Middle frontal gyrus (tissue), 1 donor: ENCODE measurements around the gene PDE11A.

ENCODE experiments used
- DNase-seq: peaks from one replicate; pipeline ENCODE4 v3.0.0-alpha.2; 2015; ENCODE audit warnings: low spot score; ENCODE audit errors: extremely low spot score

The PDE11A gene

GRCh38 chr2:177694348-177694747 lies 378.2 kb downstream of the PDE11A start:
- no peak for DNase-seq

- no peak for DNase-seq
Observed at GRCh38 chr2:177693658-177694339, 378.8 kb downstream of the PDE11A start.

GRCh38 chr2:177692783-177693269 lies 379.8 kb downstream of the PDE11A start:
- no peak for DNase-seq

GRCh38 chr2:177692042-177692782 lies 380.4 kb downstream of the PDE11A start:
- no peak for DNase-seq

- DNase-seq: no peak
Observed at GRCh38 chr2:177691177-177691576, 381.4 kb downstream of the PDE11A start.

GRCh38 chr2:177689623-177690022 lies 383.0 kb downstream of the PDE11A start:
- DNase-seq: no peak

GRCh38 chr2:177688844-177689243 lies 383.7 kb downstream of the PDE11A start:
- DNase-seq: no peak

- no peak for DNase-seq
Observed at GRCh38 chr2:177683661-177684069, 388.9 kb downstream of the PDE11A start.

- DNase-seq: no peak
Observed at GRCh38 chr2:177682836-177683660, 389.5 kb downstream of the PDE11A start.

GRCh38 chr2:177682006-177682405 lies 390.6 kb downstream of the PDE11A start:
- DNase-seq: no peak

GRCh38 chr2:177680866-177681712 lies 391.5 kb downstream of the PDE11A start:
- DNase-seq: no peak

- no peak for DNase-seq
Observed at GRCh38 chr2:177679611-177680605, 392.7 kb downstream of the PDE11A start.

- DNase-seq: no peak
Observed at GRCh38 chr2:177678939-177679338, 393.6 kb downstream of the PDE11A start.

- no peak for DNase-seq
Observed at GRCh38 chr2:177676636-177677035, 395.9 kb downstream of the PDE11A start.

GRCh38 chr2:177675825-177676224 lies 396.8 kb downstream of the PDE11A start:
- DNase-seq: no peak

GRCh38 chr2:177675350-177675821 lies 397.2 kb downstream of the PDE11A start:
- DNase-seq: no peak

GRCh38 chr2:177673602-177674595 lies 398.7 kb downstream of the PDE11A start:
- DNase-seq: no peak

- DNase-seq: no peak
Observed at GRCh38 chr2:177671662-177672061, 400.9 kb downstream of the PDE11A start.
